ENCODE results near the gene GRID2. TPM values are rescaled to one million over a fixed set of nuclear protein-coding genes. Genes with fewer than 3 reads are reported as not detected.
"Not testable (repeated sequence)": the region's sequence is repeated elsewhere in the genome, so short reads cannot be mapped to it uniquely, and the experiment has no call there.

GRID2 gene
- polyA plus RNA-seq, 1 donor (not counting 4 experiments of a cell fraction or from before 2014, with no cell fraction given): not detected

DNA sequence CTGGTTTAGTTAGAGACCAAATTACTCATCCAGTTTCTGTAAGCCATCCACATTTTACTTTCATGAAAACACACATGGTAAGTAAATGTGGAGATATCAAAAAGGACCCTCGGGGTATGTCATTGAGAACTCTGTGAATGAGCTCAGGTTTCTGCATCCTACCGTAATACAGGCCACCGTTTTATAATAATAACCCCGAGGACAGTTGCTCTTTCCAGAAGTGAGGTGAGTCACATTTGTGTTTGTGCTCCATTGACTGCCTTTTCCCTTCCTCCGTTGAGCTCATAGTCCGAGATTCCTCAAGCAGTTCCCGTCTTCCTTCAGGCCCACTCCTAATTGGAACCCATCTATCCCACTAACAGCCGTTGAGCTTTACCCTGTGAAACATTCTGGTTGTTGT, 95.3 kb downstream of the GRID2 start:
- DNase-seq (ENCODE audit: low read depth, low spot score) (no peak), FAIRE-seq (no peak)
- Histone ChIP-seq H3K27me3 (ENCODE audit: control insufficient read depth, extremely low read depth, insufficient read depth, low read length) (no peaks in the 10 kb centered on the region), H3K4me3 (ENCODE audit: control insufficient read depth in 2 of 3, extremely low read depth in 1 of 3, insufficient read depth in 2 of 3, low read depth in 1 of 3, low read length in 3 of 3) (no peak overlapping the region), H3K4me2 (ENCODE audit: control insufficient read depth, extremely low read depth, insufficient read depth, low read depth, low read length) (no peak overlapping the region), H4K20me1 (ENCODE audit: control insufficient read depth, extremely low read depth, insufficient read depth, low read length) (no peaks in the 10 kb centered on the region), H3K79me2 (ENCODE audit: control insufficient read depth, insufficient read depth, low read length) (no peaks in the 10 kb centered on the region), H2AFZ (ENCODE audit: control insufficient read depth, low read length) (no peak overlapping the region), H3K9me1 (ENCODE audit: control insufficient read depth, extremely low read depth, insufficient read depth, low read length) (no peaks in the 10 kb centered on the region), H3K9ac (ENCODE audit: control insufficient read depth, extremely low read depth, insufficient read depth, low read length) (no peak overlapping the region), H3K9me3 (ENCODE audit: control insufficient read depth, low read depth, low read length) (no peaks in the 10 kb centered on the region), H3K36me3 (ENCODE audit: control insufficient read depth in 2 of 2, extremely low read depth in 1 of 2, insufficient read depth in 2 of 2, low read length in 2 of 2) (no peaks in the 10 kb centered on the region), H3K27ac (ENCODE audit: control insufficient read depth, insufficient read depth, low read length) (no peak overlapping the region), H3K4me1 (ENCODE audit: control insufficient read depth, extremely low read depth, insufficient read depth, low read length) (no peaks in the 10 kb centered on the region)
- dilution Hi-C loops (cut with MboI; ENCODE audit: extremely low pct_ligation_motif_present, low sequenced_read_pairs): no loop called here
- TF ChIP-seq, protein P1, sequence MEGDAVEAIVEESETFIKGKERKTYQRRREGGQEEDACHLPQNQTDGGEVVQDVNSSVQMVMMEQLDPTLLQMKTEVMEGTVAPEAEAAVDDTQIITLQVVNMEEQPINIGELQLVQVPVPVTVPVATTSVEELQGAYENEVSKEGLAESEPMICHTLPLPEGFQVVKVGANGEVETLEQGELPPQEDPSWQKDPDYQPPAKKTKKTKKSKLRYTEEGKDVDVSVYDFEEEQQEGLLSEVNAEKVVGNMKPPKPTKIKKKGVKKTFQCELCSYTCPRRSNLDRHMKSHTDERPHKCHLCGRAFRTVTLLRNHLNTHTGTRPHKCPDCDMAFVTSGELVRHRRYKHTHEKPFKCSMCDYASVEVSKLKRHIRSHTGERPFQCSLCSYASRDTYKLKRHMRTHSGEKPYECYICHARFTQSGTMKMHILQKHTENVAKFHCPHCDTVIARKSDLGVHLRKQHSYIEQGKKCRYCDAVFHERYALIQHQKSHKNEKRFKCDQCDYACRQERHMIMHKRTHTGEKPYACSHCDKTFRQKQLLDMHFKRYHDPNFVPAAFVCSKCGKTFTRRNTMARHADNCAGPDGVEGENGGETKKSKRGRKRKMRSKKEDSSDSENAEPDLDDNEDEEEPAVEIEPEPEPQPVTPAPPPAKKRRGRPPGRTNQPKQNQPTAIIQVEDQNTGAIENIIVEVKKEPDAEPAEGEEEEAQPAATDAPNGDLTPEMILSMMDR (optimal IDR thresholded peaks at IDR 0.05 in 1 of 3, IDR thresholded peaks at IDR 0.05 in 1 of 3, conservative IDR thresholded peaks at IDR 0.05 in 1 of 3; ENCODE audit: extremely low read depth in 1 of 3, insufficient read depth in 2 of 3, low read length in 3 of 3): no peak

DNA sequence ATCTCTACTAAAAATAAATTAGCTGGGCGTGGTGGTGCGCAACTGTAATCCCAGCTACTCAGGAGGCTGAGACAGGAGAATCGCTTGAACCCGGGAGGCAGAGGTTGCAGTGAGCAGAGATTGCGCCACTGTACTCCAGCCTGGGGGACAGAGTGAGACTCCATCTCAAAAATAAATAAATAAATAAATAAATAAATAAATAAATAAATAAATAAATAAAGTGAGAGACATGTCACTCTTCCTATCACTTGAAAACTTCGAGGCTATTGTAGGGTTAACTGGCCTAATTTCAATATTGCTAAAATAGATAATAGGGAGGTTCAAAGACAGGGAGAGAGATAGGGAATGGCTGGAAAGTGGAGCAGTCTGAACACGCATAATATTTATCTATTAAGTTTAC, 99.8 kb downstream of the GRID2 start:
- H3K79me2 ChIP-seq (ENCODE audit: control insufficient read depth, insufficient read depth, low read length); H4K20me1 ChIP-seq (ENCODE audit: control insufficient read depth, extremely low read depth, insufficient read depth, low read length); FAIRE-seq; H3K27ac ChIP-seq (ENCODE audit: control insufficient read depth, insufficient read depth, low read length); H3K4me2 ChIP-seq (ENCODE audit: control insufficient read depth, extremely low read depth, insufficient read depth, low read depth, low read length); H3K27me3 ChIP-seq (ENCODE audit: control insufficient read depth, extremely low read depth, insufficient read depth, low read length); DNase-seq (ENCODE audit: low read depth, low spot score); dilution Hi-C loops (cut with MboI; ENCODE audit: extremely low pct_ligation_motif_present, low sequenced_read_pairs); H2AFZ ChIP-seq (ENCODE audit: control insufficient read depth, low read length); H3K9me3 ChIP-seq (ENCODE audit: control insufficient read depth, low read depth, low read length); H3K4me3 ChIP-seq (ENCODE audit: control insufficient read depth in 2 of 3, extremely low read depth in 1 of 3, insufficient read depth in 2 of 3, low read depth in 1 of 3, low read length in 3 of 3); H3K4me1 ChIP-seq (ENCODE audit: control insufficient read depth, extremely low read depth, insufficient read depth, low read length); H3K36me3 ChIP-seq (ENCODE audit: control insufficient read depth in 2 of 2, extremely low read depth in 1 of 2, insufficient read depth in 2 of 2, low read length in 2 of 2); H3K9me1 ChIP-seq (ENCODE audit: control insufficient read depth, extremely low read depth, insufficient read depth, low read length); H3K9ac ChIP-seq (ENCODE audit: control insufficient read depth, extremely low read depth, insufficient read depth, low read length): not testable (repeated sequence)

DNA sequence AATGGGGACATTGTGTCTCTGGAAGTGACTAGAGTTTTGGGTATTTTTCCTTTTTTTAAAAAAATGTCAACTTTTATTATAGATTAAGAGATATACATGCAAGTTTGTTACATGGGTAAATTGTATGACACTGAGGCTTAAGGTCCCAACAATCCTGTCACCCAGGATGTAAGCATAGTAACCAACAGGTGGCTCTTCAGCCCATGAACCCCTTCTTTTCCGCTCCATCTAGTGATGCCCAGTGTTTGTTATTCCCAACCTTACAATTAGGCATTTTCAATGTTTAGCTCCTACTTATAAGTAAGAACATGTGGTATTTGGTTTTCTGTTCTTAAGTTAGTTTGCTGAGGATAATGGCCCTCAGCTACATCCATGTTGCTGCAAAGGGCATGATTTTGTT, 102.7 kb downstream of the GRID2 start:
- no peak overlapping the region for H3K27ac ChIP-seq (ENCODE audit: control insufficient read depth, insufficient read depth, low read length)
- no peaks in the 10 kb centered on the region for H3K9me3 ChIP-seq (ENCODE audit: control insufficient read depth, low read depth, low read length)
- H3K79me2 ChIP-seq (ENCODE audit: control insufficient read depth, insufficient read depth, low read length): no peaks in the 10 kb centered on the region
- TF ChIP-seq, protein P1 (optimal IDR thresholded peaks at IDR 0.05 in 1 of 3, IDR thresholded peaks at IDR 0.05 in 1 of 3, conservative IDR thresholded peaks at IDR 0.05 in 1 of 3; ENCODE audit: extremely low read depth in 1 of 3, insufficient read depth in 2 of 3, low read length in 3 of 3): no peak
- TF ChIP-seq EZH2 (IDR thresholded peaks at IDR 0.05; ENCODE audit: low read length): no peak
- no peaks in the 10 kb centered on the region for H4K20me1 ChIP-seq (ENCODE audit: control insufficient read depth, extremely low read depth, insufficient read depth, low read length)
- dilution Hi-C loops (cut with MboI; ENCODE audit: extremely low pct_ligation_motif_present, low sequenced_read_pairs): no loop called here
- no peaks in the 10 kb centered on the region for H3K36me3 ChIP-seq (ENCODE audit: control insufficient read depth in 2 of 2, extremely low read depth in 1 of 2, insufficient read depth in 2 of 2, low read length in 2 of 2)
- no peaks in the 10 kb centered on the region for H3K27me3 ChIP-seq (ENCODE audit: control insufficient read depth, extremely low read depth, insufficient read depth, low read length)
- H2AFZ ChIP-seq (ENCODE audit: control insufficient read depth, low read length): no peak overlapping the region
- no peak for DNase-seq (ENCODE audit: low read depth, low spot score)
- no peaks in the 10 kb centered on the region for H3K9me1 ChIP-seq (ENCODE audit: control insufficient read depth, extremely low read depth, insufficient read depth, low read length)
- no peak overlapping the region for H3K9ac ChIP-seq (ENCODE audit: control insufficient read depth, extremely low read depth, insufficient read depth, low read length)
- H3K4me1 ChIP-seq (ENCODE audit: control insufficient read depth, extremely low read depth, insufficient read depth, low read length): no peaks in the 10 kb centered on the region
- no peak for FAIRE-seq
- no peak overlapping the region for H3K4me3 ChIP-seq (ENCODE audit: control insufficient read depth in 2 of 3, extremely low read depth in 1 of 3, insufficient read depth in 2 of 3, low read depth in 1 of 3, low read length in 3 of 3)
- H3K4me2 ChIP-seq (ENCODE audit: control insufficient read depth, extremely low read depth, insufficient read depth, low read depth, low read length): no peak overlapping the region
